Activated naive CD4-positive, alpha-beta T cell treated with anti-CD3 and anti-CD28 coated beads for 36 hours (primary cell): ENCODE data around the gene LRRN4CL. TPM values are rescaled to one million over a fixed set of nuclear protein-coding genes. Genes with fewer than 3 reads are reported as not detected.
A peak's percentile ranks its signal among the peaks of the same experiment; 100 is the strongest.
"Not testable (repeated sequence)": the region's sequence is repeated elsewhere in the genome, so short reads cannot be mapped to it uniquely, and the experiment has no call there.

ENCODE experiments used
- CTCF ChIA-PET: fragments of 350-600 bp; sonication (Branson Sonifier 250); formaldehyde crosslinking; loops from one replicate; lab custom pipeline; 2021; ENCODE audit warnings: antibody characterized with exemption; lab: Charles Lee
- DNase-seq: peaks from one replicate; pipeline ENCODE4 v3.0.0-alpha.2; 2020
- H3K27ac Mint-ChIP-seq: one replicate; pipeline ENCODE4 v1.8.0; 2021; ENCODE audit warnings: mild to moderate bottlenecking, mixed read lengths
- H3K27me3 Mint-ChIP-seq: one replicate; pipeline ENCODE4 v1.8.0; 2021; ENCODE audit warnings: low read depth, mixed read lengths
- H3K36me3 Mint-ChIP-seq: one replicate; pipeline ENCODE4 v1.8.0; 2021; ENCODE audit warnings: low read depth, mixed read lengths
- H3K4me1 Mint-ChIP-seq: one replicate; pipeline ENCODE4 v1.8.0; 2021; ENCODE audit warnings: low read depth, mixed read lengths
- H3K4me3 Mint-ChIP-seq: one replicate; pipeline ENCODE4 v1.8.0; 2021; ENCODE audit warnings: mild to moderate bottlenecking, moderate library complexity, mixed read lengths
- H3K9me3 Mint-ChIP-seq: one replicate; pipeline ENCODE4 v1.8.0; 2021; ENCODE audit warnings: mixed read lengths
- intact Hi-C: fragments of 100-400 bp; cut with micrococcal nuclease; formaldehyde crosslinking; loops from one replicate; pipeline ENCODE4 v1.15.1; 2023
- total RNA-seq, 2 experiments: library from RNA; stranded (reverse); gene quantifications; one replicate each; pipeline ENCODE4 v1.2.3, GENCODE V29; 2021

The LRRN4CL gene
- total RNA-seq, 2 experiments from 2014 or later = 0.10 TPM; not detected in 1

GRCh38 chr11:62654297-62654696, 35.0 kb downstream of the LRRN4CL start:
- CTCF ChIA-PET = interaction anchor here (0.6 to 1.7 kb wide), 3 partner anchors 10 to 177 kb away, joined by 3 to 7 read pairs (median 3); partner anchors contain the start of genes C11orf98, CSKMT and STX5
- Mint-ChIP-seq H3K36me3 (peaks cover 10% of the 10 kb centered on the region), H3K4me1 (peaks cover 24% of the 10 kb centered on the region), H3K4me3 (peak overlapping the region; percentile 58), H3K27me3 (no peaks in the 10 kb centered on the region), H3K27ac (peak overlapping the region; percentile 50), H3K9me3 (no peaks in the 10 kb centered on the region)
- DNase-seq = no peak
- intact Hi-C loops = no loop called here

GRCh38 chr11:62652161-62653006, 36.9 kb downstream of the LRRN4CL start:
- Mint-ChIP-seq H3K27ac (peak overlapping the region; percentile 87), H3K4me1 (peaks cover 25% of the 10 kb centered on the region), H3K27me3 (no peaks in the 10 kb centered on the region), H3K9me3 (no peaks in the 10 kb centered on the region), H3K4me3 (peak overlapping the region; percentile 90), H3K36me3 (peaks cover 10% of the 10 kb centered on the region)
- peak; percentile 37 for DNase-seq
- CTCF ChIA-PET = interaction anchor here (0.6 to 1.0 kb wide), 3 partner anchors 51 to 189 kb away, joined by 3 read pairs; no protein-coding TSS in a partner anchor
- intact Hi-C loops = loop anchor here (1.0 to 2.0 kb wide), 7 partner anchors 13 to 74 kb away; partner anchors contain the start of genes C11orf98, CSKMT, HNRNPUL2 and TUT1

- Mint-ChIP-seq H3K36me3 (peaks cover 14% of the 10 kb centered on the region), H3K4me1 (peaks cover 35% of the 10 kb centered on the region)
- H3K9me3 Mint-ChIP-seq, DNase-seq, intact Hi-C loops, H3K27me3 Mint-ChIP-seq, H3K4me3 Mint-ChIP-seq, H3K27ac Mint-ChIP-seq: not testable (repeated sequence)
- CTCF ChIA-PET = interaction anchor here (1.3 kb wide), 1 partner anchor 17 kb away, joined by 3 read pairs; no protein-coding TSS in a partner anchor
These were observed 39.0 kb downstream of the LRRN4CL start for GRCh38 chr11:62650283-62650682.

GRCh38 chr11:62649486-62649885, 39.8 kb downstream of the LRRN4CL start:
- H3K4me3 Mint-ChIP-seq = no peak overlapping the region
- no peak overlapping the region for H3K27ac Mint-ChIP-seq
- CTCF ChIA-PET = interaction anchor here (0.7 to 1.3 kb wide), 2 partner anchors 16 to 18 kb away, joined by 3 read pairs; partner anchors contain the start of genes C11orf98 and CSKMT
- H3K4me1 Mint-ChIP-seq = peaks cover 40% of the 10 kb centered on the region
- H3K36me3 Mint-ChIP-seq = peaks cover 17% of the 10 kb centered on the region
- no peaks in the 10 kb centered on the region for H3K9me3 Mint-ChIP-seq
- intact Hi-C loops = no loop called here
- DNase-seq = no peak
- no peaks in the 10 kb centered on the region for H3K27me3 Mint-ChIP-seq

GRCh38 chr11:62648967-62649364, 40.4 kb downstream of the LRRN4CL start:
- H3K4me3 Mint-ChIP-seq = no peak overlapping the region
- no peaks in the 10 kb centered on the region for H3K27me3 Mint-ChIP-seq
- intact Hi-C loops = no loop called here
- peaks cover 22% of the 10 kb centered on the region for H3K36me3 Mint-ChIP-seq
- H3K4me1 Mint-ChIP-seq = peaks cover 41% of the 10 kb centered on the region
- DNase-seq = no peak
- CTCF ChIA-PET = interaction anchor here (0.7 kb wide), 2 partner anchors 16 to 106 kb away, joined by 3 read pairs; partner anchors contain the start of genes C11orf98 and CSKMT
- H3K9me3 Mint-ChIP-seq = no peaks in the 10 kb centered on the region
- no peak overlapping the region for H3K27ac Mint-ChIP-seq

GRCh38 chr11:62648185-62648966, 41.0 kb downstream of the LRRN4CL start:
- no peaks in the 10 kb centered on the region for H3K9me3 Mint-ChIP-seq
- H3K4me1 Mint-ChIP-seq = peaks cover 38% of the 10 kb centered on the region
- no peak overlapping the region for H3K27ac Mint-ChIP-seq
- peaks cover 23% of the 10 kb centered on the region for H3K36me3 Mint-ChIP-seq
- H3K27me3 Mint-ChIP-seq = no peaks in the 10 kb centered on the region
- intact Hi-C loops = no loop called here
- no peak overlapping the region for H3K4me3 Mint-ChIP-seq
- CTCF ChIA-PET = interaction anchor here (0.7 kb wide), 1 partner anchor 106 kb away, joined by 3 read pairs; no protein-coding TSS in a partner anchor
- DNase-seq = no peak

GRCh38 chr11:62647609-62648005, 41.7 kb downstream of the LRRN4CL start:
- no peak overlapping the region for H3K27ac Mint-ChIP-seq
- intact Hi-C loops = loop anchor here (2.0 kb wide), 2 partner anchors 17 to 73 kb away; partner anchors contain the start of genes C11orf98 and CSKMT
- H3K4me1 Mint-ChIP-seq = peaks cover 38% of the 10 kb centered on the region
- H3K27me3 Mint-ChIP-seq = no peaks in the 10 kb centered on the region
- DNase-seq = no peak
- no peak overlapping the region for H3K4me3 Mint-ChIP-seq
- H3K36me3 Mint-ChIP-seq = peaks cover 25% of the 10 kb centered on the region
- CTCF ChIA-PET = no interaction called here
- no peaks in the 10 kb centered on the region for H3K9me3 Mint-ChIP-seq

GRCh38 chr11:62646825-62647608, 42.3 kb downstream of the LRRN4CL start:
- CTCF ChIA-PET = interaction anchor here (1.0 kb wide), 1 partner anchor 10 kb away, joined by 3 read pairs; no protein-coding TSS in a partner anchor
- H3K36me3 Mint-ChIP-seq = peaks cover 25% of the 10 kb centered on the region
- peak overlapping the region; percentile 99 for H3K4me3 Mint-ChIP-seq
- intact Hi-C loops = loop anchor here (1.0 to 2.0 kb wide), 8 partner anchors 18 to 193 kb away; partner anchors contain the start of genes C11orf98, CSKMT, EML3 and TUT1
- H3K27ac Mint-ChIP-seq = peak overlapping the region; percentile 95
- no peak for DNase-seq
- peaks cover 34% of the 10 kb centered on the region for H3K4me1 Mint-ChIP-seq
- H3K27me3 Mint-ChIP-seq = no peaks in the 10 kb centered on the region
- H3K9me3 Mint-ChIP-seq = no peaks in the 10 kb centered on the region

- intact Hi-C loops = loop anchor here (1.0 to 2.0 kb wide), 8 partner anchors 19 to 194 kb away; partner anchors contain the start of genes C11orf98, CSKMT, EML3 and TUT1
- H3K4me3 Mint-ChIP-seq = peak within 1 kb of the TSS; percentile 99
- H3K27me3 Mint-ChIP-seq = no peaks in the 10 kb centered on the region
- H3K27ac Mint-ChIP-seq = peak within 1 kb of the TSS; percentile 95
- no peaks in the 10 kb centered on the region for H3K9me3 Mint-ChIP-seq
- peaks cover 25% of the 10 kb centered on the region for H3K36me3 Mint-ChIP-seq
- CTCF ChIA-PET = interaction anchor here (0.5 to 1.1 kb wide), 4 partner anchors 11 to 220 kb away, joined by 3 to 4 read pairs (median 3); no protein-coding TSS in a partner anchor
- DNase-seq = peak; percentile 100
- H3K4me1 Mint-ChIP-seq = peaks cover 35% of the 10 kb centered on the region
These were observed 43.1 kb downstream of the LRRN4CL start, which contains the start of gene GANAB for GRCh38 chr11:62645946-62646824. Gene GANAB, minus strand, starts transcription at chr11:62646613. Its CDS starts 14 bp downstream, at chr11:62646599.

GRCh38 chr11:62645671-62645945, 43.7 kb downstream of the LRRN4CL start:
- Mint-ChIP-seq H3K27ac (peak overlapping the region; percentile 95), H3K27me3 (no peaks in the 10 kb centered on the region), H3K4me1 (peaks cover 37% of the 10 kb centered on the region), H3K36me3 (peaks cover 26% of the 10 kb centered on the region), H3K9me3 (no peaks in the 10 kb centered on the region), H3K4me3 (peak overlapping the region; percentile 99)
- intact Hi-C loops = no loop called here
- no peak for DNase-seq
- CTCF ChIA-PET = interaction anchor here (0.5 to 1.3 kb wide), 3 partner anchors 22 to 55 kb away, joined by 3 to 5 read pairs (median 4); no protein-coding TSS in a partner anchor
